Measurements from ENCODE around the gene DNAH10. TPM values are rescaled to one million over a fixed set of nuclear protein-coding genes. Genes with fewer than 3 reads are reported as not detected.

The DNAH10 gene
- total RNA-seq, 1 donor from 2014 or later, result 0.04 TPM

DNA sequence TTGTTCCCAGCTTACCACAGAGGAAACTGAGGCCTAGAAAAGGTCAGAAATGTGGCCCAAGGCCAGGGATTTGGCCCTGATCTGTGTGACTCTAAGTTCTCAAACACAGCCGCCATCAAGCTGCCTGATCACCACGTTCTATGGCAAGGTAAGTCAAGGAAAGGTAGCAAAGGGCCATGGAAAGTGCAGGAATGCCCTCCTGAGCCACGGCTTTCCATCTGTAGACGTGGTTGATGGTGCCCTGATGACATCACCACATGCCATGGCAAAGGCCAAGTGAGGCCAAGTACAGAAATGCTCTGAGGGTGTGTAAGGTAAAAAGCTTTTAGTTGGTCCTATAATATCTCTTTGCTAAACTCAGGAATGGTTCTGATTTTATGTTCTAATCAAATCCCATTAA, 99.3 kb downstream of the DNAH10 start:
- TF ChIP-seq, protein P1, sequence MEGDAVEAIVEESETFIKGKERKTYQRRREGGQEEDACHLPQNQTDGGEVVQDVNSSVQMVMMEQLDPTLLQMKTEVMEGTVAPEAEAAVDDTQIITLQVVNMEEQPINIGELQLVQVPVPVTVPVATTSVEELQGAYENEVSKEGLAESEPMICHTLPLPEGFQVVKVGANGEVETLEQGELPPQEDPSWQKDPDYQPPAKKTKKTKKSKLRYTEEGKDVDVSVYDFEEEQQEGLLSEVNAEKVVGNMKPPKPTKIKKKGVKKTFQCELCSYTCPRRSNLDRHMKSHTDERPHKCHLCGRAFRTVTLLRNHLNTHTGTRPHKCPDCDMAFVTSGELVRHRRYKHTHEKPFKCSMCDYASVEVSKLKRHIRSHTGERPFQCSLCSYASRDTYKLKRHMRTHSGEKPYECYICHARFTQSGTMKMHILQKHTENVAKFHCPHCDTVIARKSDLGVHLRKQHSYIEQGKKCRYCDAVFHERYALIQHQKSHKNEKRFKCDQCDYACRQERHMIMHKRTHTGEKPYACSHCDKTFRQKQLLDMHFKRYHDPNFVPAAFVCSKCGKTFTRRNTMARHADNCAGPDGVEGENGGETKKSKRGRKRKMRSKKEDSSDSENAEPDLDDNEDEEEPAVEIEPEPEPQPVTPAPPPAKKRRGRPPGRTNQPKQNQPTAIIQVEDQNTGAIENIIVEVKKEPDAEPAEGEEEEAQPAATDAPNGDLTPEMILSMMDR (IDR thresholded peaks at IDR 0.05; ENCODE audit: insufficient read depth, low read length, poor library complexity, severe bottlenecking), result no peak
- Histone ChIP-seq H3K4me3 (ENCODE audit: low read depth, low read length) (no peak overlapping the region), H3K36me3 (ENCODE audit: control insufficient read depth, insufficient read depth, low read length) (no peaks in the 10 kb centered on the region), H3K27me3 (ENCODE audit: control insufficient read depth, insufficient read depth, low read length) (no peaks in the 10 kb centered on the region)
- no peak for DNase-seq (ENCODE audit: low read depth)

DNA sequence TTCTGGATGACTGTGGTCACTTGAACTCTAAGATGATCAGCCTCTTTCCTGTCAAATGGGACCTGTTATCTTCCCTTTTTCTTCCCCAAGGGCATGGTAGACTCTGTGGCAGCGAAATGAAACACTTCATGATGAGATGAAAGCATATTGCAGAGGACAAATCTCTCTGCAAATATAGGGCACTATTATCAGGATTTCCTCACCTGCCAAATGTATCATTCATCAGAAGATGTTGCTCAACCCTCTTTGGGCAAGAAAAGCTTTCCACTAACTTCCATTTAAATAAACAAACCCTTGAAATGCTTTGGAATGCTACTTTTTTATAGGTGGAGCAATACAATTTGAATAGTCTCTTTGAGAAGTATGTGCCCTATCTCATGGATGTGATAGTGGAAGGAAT, 105.0 kb downstream of the DNAH10 start:
- no peak for DNase-seq (ENCODE audit: low read depth)
- TF ChIP-seq, protein P1 (IDR thresholded peaks at IDR 0.05; ENCODE audit: insufficient read depth, low read length, poor library complexity, severe bottlenecking), result no peak

DNA sequence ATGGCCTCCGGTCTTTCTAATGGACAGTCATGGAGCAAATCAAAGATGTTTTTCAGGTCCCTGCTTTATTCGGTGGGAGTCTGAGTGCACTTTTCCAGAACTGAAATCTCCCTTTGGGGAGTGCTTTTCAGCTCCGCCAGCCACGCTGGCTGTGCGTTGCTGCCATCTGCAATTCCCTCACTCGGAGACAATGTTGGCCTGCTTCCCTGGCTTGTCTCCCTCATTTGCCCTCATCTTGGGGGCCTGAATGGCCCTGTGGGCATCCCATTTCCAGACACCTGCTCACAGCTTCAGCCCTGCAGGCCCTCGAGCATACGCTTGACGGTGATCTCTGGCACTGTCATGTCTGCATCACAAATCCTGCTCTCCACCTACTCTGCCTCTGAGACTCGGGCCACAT, 106.7 kb downstream of the DNAH10 start:
- DNase-seq (ENCODE audit: low read depth), result no peak
- H3K27me3 ChIP-seq (ENCODE audit: control insufficient read depth, insufficient read depth, low read length), result peaks cover 12% of the 10 kb centered on the region
- no peaks in the 10 kb centered on the region for H3K36me3 ChIP-seq (ENCODE audit: control insufficient read depth, insufficient read depth, low read length)
- TF ChIP-seq, protein P1 (IDR thresholded peaks at IDR 0.05; ENCODE audit: insufficient read depth, low read length, poor library complexity, severe bottlenecking), result no peak
- H3K4me3 ChIP-seq (ENCODE audit: low read depth, low read length), result no peak overlapping the region

More for the DNA sequence above, 105.0 kb downstream of the DNAH10 start:
- H3K27me3 ChIP-seq (ENCODE audit: control insufficient read depth, insufficient read depth, low read length), result peaks cover 12% of the 10 kb centered on the region
- no peak overlapping the region for H3K4me3 ChIP-seq (ENCODE audit: low read depth, low read length)
- H3K36me3 ChIP-seq (ENCODE audit: control insufficient read depth, insufficient read depth, low read length), result no peaks in the 10 kb centered on the region

DNA sequence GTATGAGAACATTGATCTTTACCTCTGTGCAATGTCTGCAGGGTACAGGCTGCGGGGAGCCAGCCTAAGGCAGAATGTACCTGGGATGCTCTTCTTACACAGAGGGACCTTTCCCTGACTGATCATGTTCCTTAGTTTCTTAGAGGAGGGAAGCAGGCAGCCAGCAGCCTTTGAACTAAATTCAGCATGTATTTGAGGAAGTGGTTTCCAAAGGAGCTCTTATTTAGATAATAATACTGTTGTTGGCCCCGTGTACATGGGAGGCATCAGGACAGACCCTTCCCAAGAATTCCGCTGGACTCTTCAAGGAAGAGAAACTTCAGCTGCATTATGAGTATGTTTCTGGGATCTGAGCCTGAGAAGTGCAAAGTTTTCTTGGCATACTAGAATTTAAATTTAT, 111.7 kb downstream of the DNAH10 start:
- DNase-seq (ENCODE audit: low read depth), result no peak
- H3K27me3 ChIP-seq (ENCODE audit: control insufficient read depth, insufficient read depth, low read length), result peaks cover 4% of the 10 kb centered on the region
- TF ChIP-seq, protein P1 (IDR thresholded peaks at IDR 0.05; ENCODE audit: insufficient read depth, low read length, poor library complexity, severe bottlenecking), result no peak
- H3K36me3 ChIP-seq (ENCODE audit: control insufficient read depth, insufficient read depth, low read length), result no peaks in the 10 kb centered on the region
- no peak overlapping the region for H3K4me3 ChIP-seq (ENCODE audit: low read depth, low read length)

DNA sequence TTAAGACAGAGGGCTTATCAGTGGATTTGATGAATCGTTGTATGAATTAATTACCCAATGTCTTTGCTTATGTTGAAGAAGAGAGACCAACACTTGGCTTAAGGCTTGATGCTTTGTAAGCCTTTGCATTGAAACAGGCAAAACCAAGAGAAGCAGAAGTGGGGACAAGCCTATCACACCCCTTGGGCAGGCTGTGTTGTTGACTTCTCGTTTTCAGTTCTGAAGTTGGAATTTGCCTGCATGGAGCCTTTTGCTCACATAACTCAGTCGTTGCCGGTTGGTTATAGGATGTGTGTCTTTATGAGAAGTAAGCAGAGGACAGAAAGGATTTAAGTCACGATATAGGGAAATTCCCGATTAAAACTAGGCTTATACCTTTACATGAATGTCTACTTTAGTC, 115.9 kb downstream of the DNAH10 start:
- DNase-seq (ENCODE audit: low read depth), result no peak
- H3K27me3 ChIP-seq (ENCODE audit: control insufficient read depth, insufficient read depth, low read length), result no peaks in the 10 kb centered on the region
- TF ChIP-seq, protein P1 (IDR thresholded peaks at IDR 0.05; ENCODE audit: insufficient read depth, low read length, poor library complexity, severe bottlenecking), result no peak
- no peaks in the 10 kb centered on the region for H3K36me3 ChIP-seq (ENCODE audit: control insufficient read depth, insufficient read depth, low read length)
- no peak overlapping the region for H3K4me3 ChIP-seq (ENCODE audit: low read depth, low read length)

DNA sequence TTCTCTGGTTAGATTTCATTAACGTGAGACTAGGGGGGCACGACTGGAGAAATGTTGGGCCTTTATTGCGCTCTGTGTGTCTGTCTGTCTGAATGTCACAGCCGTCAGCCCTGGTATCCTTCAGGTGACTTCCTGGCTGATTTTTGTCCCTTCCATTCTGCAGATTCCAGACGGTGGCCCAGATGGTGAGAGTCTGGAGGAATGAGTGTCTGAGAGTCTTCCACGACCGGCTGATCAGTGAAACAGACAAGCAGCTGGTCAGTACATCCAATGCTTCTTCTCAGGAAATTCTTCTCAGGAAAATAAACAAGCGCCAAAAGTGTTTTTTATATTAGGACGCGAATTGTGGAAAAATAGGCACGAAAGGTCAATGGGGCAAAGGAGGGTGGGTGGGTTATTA, 117.0 kb downstream of the DNAH10 start:
- no peak for DNase-seq (ENCODE audit: low read depth)
- no peaks in the 10 kb centered on the region for H3K36me3 ChIP-seq (ENCODE audit: control insufficient read depth, insufficient read depth, low read length)
- H3K4me3 ChIP-seq (ENCODE audit: low read depth, low read length), result no peak overlapping the region
- TF ChIP-seq, protein P1 (IDR thresholded peaks at IDR 0.05; ENCODE audit: insufficient read depth, low read length, poor library complexity, severe bottlenecking), result no peak
- H3K27me3 ChIP-seq (ENCODE audit: control insufficient read depth, insufficient read depth, low read length), result no peaks in the 10 kb centered on the region

Measured in kidney epithelial cell (primary cell).